Cerebellar nuclear complex (tissue), 1 donor: Measurements from ENCODE around the gene YIPF5.

Experiments
- DNase-seq, 2 experiments: peaks; one replicate each; lab custom pipeline; 2025; lab: John Stamatoyannopoulos, UW

Gene YIPF5

DNA sequence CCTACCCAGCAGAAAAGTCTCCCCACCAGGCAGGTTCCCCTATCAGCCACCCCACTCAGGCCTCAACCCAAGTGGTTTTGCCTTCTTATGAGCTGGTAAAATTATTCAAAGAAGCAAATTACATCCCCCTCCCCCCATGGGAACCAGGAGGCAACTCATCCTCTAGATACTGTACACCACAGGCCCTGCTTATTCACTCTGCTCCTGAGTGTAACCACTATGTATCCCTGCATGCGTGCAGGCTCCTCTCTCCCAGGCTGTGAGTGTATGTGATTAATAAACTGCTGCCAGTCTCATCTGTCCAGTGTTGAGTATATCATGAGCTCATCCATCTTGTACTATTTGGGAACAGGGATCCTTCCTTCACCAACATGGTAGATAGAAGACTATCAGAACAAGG is 8.8 kb upstream of the YIPF5 start:
- no peak for DNase-seq

DNA sequence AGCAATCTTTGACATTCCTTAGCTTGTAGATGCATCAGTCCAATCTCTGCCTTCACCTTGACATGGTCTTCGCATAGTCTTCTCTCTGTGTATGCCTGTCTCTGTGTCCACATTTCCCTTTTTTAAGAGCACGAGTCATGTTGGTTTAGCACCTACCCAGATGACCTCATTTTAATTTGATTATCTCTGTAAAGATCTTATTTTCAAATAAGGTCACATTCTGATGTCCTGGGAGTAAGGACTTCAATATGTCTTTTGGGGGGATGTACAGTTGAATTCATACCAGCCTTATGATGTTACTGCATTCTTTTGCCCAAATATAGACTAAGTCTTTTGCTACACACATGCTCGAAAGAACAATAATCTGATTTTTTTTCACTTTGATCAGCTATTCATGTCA is 7.1 kb upstream of the YIPF5 start:
- no peak for DNase-seq

DNA sequence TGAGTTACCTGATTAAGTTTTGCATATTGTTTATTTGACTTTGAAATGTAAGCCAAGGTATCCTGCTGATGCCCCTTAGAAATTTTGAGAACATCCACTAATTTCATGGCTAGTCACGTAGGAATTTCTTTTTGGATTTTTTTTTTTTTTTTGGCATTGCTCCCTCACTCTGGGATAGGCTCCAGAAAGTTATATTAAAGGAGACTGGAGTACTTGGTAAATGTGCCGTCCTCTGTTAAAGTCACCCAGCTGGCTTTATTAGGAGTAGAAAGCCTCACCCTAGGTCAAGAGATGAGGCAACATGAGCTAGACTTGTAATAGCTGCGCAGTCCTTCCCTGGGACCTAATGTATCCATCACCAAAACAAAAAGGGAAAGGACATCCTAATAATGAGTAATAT is 3.3 kb upstream of the YIPF5 start:
- DNase-seq = no peak

DNA sequence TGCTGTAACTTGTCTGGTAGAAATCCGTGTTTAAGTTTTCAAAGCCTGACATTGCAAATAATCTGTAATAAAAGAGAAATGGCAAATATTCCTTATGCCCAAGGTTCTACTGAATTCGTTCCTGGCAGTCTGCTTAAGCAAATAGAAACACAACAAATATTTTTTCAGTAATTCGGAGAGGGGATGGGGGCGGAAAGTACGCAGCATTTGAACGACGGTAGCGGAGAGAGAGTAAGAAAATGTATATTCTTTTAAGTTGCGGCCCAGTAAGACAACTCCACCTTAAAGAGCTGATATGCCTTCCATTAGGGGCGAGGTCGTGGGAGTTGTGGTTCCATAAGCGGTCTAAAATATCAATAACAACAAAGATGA is 569 bp downstream of the YIPF5 start:
- no peak for DNase-seq

DNA sequence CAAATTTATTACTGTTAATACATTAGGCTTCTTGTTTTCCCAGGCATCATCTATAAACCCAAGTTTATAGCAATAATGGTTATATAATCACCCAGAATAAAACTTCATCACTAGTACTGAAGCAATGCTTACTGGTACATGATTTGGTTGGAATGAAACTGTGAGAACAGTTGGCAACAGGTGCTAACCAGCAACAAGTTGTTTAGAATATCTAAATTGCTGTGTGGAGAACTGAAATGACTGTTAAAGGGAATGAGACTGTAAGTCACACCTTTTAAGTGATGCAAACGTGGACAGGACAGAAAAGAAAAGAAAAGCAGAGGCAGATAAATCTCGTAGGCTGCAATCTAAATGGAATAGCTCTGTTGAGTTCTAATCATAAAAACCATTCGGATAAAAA is 2.5 kb downstream of the YIPF5 start:
- no peak for DNase-seq

DNA sequence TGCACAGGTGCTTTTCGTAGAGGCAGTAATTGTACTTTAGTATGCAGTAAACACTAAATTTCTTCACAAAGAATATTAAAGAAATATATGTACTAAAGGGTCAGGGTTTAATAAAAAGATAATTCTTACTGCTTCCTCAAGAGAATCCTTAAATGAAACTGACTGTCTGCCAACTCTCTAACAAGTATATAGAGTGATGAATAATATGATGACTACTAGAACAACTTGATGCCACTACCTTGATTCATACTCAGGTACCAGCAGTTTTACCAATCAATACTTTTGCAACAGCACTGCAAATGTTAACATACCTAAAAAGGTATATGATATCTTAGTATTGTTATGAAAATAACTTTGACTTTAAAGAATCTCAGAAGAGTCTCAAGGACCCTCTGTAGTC is 3.8 kb downstream of the YIPF5 start:
- no peak for DNase-seq

DNA sequence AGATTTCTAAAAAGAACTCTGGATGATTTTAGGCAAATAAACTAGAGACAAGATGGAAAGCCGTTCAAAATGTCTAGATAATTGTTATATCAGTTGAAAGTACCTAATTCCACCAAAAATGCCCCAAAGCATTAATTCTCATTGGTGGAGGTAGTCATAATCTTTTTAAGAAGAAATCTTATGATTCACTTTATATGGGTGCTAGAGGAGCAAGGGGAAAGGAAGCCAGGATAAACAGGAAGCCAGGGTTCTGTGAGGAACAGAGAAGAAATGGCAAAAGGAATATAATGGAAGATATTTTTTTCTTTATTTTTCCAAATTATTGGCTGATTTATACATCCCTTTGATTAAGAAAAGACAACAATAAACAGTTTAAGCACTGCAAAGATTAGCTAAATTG is 7.8 kb downstream of the YIPF5 start:
- DNase-seq = no peak

DNA sequence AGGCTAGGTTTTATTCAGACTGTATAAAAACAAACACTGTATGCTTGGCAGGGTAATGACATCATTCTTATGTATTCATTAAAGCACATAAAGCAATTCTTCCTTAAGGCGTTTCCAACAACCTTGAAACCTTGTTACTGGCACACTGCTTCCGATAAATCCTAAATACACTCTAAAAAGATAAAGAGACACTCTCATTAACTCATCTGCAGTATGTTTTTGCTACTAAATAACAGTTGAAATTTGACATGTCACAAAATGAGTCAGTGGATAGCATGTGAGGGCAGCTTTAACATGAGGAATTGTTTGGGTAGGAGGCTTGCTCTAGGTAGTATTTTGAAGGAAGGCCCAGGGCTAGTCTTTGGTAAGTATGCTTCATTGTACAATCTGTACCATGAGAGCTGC is 13.7 kb downstream of the YIPF5 start:
- DNase-seq = no peak

DNA sequence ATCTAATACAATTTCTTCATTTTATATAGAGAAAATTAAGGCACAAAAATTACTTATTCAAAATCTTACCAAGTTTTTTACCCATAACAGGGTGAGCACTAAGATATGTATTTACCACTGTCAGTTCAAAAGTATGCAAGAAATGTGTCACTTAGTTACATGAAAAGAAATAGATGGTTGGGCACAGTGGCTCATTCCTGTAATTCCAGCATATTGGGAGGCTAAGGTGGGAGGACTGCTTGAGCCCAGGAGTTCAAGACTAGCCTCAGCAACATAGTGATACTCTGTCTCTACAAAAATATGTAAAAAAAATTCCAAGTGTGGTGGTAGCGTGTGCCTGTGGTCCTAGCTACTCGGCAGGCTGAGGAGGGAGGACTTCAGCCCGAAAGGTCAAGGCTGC is 19.4 kb downstream of the YIPF5 start:
- no peak for DNase-seq

DNA sequence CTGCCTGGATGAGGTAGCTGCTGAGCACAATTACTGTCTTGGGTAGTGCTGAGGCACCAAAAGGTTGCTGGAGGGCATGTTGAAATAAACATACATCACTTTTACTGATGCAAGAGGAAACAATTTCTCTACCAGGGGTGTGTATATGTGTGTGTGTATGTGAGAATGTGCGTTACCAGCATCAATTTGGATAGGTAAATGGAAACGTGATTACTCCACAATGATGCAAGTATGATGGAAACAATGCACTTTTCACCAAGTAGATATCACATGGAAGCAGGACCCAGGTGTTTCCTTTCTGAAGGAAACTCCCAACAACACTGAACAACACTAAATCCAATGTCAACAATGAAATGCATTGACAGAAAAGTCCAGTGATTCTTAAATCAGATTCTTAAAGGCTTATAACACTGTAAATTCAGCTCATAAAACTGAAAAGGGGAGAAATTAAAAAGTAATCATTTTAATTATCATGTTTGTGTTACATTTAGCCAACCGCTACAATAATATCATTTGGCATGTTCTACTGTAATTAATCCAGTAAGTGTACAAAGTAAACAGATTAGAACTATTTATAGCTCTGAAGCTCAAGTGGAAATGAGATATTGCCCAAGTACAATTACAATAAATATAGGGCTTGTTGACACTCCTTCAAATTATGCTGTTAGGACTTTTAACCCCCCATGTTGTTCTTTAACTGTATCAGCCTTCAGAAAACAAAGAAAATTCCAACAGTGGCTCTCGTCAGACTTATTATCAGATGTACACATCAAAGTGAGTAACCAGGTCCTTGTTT is 25.3 kb downstream of the YIPF5 start:
- DNase-seq = no peak

DNA sequence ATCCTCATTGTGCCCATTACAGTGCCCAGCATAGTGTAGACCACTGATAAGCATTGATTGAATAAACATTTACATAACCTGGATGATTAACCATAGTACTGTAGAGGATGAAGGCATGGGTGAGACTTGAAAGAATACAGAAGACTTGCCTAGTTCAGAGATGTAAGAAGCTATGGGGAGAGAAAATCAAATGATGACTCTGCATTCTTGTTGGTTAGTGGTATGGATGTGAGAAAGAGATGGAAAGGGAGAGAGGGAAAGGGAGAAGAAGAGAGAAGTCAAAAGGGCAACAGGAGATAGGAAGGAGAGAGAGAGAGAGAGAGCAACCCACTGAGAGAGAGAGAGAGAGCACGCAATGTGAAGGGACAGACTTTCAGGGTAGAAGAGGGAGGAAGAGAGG is 26.8 kb downstream of the YIPF5 start:
- DNase-seq = no peak

DNA sequence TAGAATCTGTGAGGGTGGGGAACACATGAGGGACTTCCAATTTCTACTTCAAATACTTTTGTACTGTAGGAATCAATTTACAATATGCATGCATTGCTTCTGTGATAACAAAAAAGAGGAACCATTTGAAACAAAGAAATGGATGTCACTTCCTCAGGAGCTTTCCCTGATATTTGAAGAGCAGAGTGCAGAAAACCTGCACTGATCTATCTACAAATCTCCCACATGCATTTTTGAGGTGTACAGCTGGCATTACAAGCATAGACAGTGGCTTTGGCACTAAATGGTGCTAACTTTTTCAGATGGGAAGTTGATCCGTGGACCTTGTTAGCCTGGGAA is 27.7 kb downstream of the YIPF5 start:
- DNase-seq = no peak

DNA sequence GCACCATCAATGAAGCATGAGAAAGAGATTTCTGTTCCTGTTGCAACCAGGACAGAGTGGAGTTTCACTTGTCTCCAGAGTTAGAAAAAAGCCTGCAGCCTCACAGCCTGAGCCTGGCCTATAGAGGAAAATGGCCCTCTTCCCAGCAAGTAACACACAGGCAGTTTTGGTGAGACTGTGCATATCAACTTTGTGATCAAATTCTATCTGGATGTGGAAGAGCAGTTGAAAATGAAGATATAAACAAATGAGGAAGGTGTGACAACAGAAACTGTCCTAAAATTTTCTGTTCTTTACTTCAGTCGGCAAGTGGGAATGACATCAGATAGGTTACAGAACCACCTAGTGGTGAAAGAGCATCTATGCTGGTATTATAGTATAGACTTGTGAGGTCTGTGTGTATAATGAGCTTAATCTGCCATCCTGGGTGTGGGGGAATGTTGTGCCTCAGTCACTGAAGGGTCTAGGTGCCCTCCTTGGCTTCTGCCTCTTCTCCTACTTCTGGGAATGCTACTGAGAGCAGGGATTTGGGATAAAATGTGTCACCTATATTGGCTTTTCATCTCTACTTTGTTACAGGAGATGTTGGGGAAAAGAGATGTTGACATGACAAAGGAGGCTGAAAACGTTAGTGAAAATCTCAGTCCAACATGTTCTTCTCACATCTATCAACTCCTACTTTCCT is 28.2 kb downstream of the YIPF5 start:
- DNase-seq = no peak

DNA sequence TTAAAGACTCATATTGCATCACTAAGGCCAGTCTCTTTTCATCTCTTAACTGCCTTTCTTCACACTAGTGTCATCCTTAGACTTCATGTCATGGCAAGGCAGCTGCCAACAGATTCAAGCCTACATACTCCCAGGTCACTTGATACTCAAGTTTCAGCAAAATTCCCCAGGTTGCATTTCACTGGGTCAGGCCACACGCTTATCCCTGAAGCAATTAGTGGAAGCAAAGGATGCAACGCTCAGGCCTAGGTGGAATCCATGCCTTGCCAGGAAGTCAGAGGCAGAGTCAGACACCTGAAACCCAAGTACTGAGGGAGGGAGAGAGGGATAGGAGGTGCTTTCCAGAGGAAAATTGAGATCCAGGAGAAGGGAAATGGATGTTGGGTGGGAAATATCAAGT is 28.9 kb downstream of the YIPF5 start:
- no peak for DNase-seq

DNA sequence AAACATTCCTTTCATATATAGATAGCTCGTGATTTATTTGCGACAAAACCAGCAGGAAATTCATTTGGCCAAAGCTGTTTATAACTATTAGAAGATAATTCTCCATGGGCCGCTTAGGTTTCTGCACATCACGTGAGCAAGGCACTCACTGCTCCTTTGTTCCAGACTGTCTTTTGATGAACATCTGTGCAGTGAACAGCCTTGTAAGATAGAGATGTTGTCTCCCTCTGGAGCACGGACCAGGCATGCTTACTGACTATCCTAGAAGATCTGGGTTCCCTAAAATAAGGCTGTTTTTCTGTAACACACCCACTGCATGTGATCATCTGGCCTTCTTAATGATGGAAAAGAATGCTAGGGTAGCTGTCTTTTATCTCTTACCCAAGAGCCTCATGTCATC is 30.9 kb downstream of the YIPF5 start:
- DNase-seq = no peak

DNA sequence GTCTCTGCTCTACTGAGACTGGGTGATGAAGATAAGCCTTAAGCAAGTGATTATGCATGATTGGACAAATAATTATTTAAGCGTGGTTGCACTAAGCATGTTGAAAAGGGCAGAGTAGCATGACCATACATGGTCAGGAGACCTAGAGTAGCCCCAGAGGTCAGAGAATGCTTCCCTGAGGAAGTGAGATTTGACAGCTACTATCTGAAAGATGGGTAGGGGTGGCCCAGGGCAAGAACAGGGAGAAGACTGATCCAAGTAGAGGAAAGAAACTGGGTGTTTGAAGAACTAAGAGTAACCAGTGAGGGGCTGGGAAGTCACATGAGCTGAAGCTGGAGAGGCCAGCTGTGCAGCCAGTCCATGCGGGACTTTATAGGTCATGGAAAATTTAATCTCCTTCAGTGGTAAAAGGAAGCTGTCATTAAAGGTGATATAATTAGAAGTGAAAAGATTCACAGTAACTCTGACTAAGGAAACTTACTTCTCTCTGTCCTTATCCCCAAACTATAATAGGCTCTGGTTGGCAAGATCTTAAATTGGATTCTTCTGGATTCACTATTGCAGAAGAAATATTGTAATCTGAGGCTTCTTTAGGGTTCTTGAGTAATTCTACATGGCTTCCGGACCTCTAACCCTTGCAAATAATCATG is 35.2 kb downstream of the YIPF5 start:
- DNase-seq = no peak

DNA sequence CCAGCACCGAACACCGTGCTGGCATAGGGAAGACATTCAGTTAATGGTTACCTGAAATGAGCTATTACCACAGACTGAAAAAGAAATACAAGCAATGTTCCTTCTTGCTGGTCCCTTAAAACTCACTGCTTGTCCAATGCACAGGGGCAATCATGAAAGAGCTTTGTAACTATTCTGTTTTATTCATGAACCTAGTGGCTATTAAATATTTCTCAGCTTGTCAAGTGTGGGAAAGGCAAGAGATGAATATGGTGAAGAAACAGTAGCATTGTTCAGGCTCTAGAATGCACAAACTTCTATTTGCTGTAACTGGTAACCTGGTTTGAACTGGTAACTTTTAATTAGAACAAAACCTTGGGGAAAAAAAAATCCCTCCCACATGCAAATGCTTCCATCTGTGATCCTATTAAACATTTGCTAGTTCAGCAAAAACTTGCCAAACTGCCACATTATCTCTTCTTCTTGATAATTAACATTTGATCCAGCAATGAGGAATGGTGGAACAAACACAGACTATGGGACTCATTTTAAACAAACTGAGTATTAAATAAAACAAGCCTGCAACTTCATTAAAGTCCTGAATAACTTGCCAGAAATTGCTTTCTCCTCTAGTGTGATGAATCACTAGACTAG is 36.1 kb downstream of the YIPF5 start:
- DNase-seq = no peak

DNA sequence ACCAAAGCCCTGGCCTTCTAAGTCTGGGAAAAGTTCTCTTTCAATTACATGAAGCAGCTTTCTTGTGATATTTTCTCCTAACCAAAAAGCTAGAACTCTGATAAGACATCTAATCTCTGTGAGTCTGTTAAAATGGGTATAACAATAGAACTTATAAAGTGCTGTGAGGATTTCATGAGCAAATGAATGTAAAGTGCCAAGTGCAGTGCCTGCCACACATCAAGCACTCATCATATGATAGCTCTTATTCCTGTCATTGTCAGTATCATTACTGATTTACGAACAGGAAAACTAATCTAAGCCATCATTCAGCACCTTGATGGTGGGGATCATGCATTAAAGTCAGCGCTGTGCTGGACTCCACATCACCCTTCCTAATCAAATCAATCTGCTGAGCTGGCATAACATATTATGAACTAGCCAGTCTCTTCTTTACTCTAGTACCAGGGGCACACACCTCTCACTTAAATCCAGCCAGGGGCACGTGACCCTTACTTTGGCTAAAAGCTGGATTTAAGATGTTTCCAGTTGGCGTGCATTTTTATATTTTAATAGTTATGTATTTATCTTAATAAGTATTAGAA is 37.3 kb downstream of the YIPF5 start:
- DNase-seq = no peak

DNA sequence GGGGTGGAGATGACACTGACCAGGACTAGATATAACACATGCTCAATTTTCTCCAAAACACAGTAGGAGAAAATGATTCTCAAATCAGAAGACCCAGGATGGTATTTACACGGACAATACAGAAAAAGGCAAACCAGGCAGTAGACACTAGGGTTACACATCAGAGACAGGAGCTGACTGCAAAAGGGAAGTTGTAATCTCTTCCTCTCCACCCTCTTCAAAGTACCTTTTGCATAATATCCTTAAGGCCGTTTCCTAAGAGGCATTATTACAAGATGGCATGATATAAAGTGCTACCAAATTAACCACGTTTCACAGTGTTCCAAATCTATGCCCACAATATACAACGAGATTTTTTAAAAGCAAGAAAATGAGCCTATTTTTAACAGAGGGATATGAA is 39.2 kb downstream of the YIPF5 start:
- no peak for DNase-seq

DNA sequence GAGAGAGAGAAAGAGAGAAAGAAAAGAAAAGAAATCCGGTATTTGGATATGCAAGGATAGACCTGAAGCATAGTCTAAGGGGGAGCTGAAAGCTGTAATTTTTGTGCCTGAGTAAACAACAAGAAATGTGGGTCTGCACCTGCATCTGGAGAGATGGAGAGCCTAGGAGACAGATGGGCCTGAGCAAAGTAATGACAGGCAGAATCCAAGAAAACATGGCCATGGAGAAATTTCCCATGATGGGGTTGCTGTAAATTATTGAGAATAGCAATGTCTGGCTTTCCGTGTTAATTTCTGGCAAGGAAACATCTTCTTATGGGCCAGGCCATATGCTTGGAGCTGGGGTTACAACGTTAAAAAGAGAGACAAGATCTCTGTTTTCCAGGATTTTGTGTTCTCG is 40.2 kb downstream of the YIPF5 start:
- no peak for DNase-seq

DNA sequence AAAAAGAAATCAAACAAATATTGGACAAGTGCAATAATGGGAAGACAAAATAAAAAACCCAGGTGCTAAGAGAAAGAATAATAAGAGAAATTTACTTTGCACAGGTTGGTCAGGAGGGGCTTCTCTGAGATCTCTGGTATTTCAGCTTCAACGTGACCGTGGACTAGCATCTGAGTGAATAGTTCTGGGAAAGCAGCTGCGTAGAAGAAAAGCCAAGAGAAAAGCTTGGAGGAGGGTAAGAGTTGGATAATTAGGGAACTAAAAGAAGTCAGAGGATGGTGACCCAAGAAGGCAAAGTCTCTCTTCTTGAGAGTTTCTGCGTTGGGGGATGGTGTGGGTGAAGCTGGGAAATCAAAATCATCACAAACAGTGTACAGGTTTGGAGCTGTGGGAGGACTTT is 41.6 kb downstream of the YIPF5 start:
- no peak for DNase-seq

DNA sequence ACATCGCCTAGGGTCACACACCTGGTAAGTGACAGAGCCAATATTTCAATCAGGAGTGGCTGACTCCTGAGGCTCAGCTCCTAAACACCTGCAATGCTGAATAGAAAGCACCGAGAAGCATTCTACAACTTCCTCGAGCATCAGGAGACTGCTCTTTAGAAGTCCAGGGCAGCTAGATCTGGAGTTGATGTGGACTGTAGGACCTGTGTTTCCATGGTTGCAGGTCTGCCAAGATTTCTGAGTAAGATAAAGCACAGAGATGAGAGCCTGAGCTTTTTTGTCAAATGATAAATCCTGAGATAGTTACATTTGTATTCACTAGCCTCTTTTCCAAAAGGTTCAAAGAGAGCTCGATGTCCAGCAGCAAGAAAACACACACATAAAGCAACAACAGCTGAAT is 43.8 kb downstream of the YIPF5 start:
- no peak for DNase-seq
